KMS-11 (cell line): ENCODE results near the gene ESYT1.

Source experiments
- H2AFZ ChIP-seq: fragments of 200-600 bp; sonication (generic); 2 replicates; pipeline ENCODE4 v1.6.1; 2016; ENCODE audit warnings: antibody characterized with exemption, mixed run types, low read depth
- H3K27ac ChIP-seq: fragments of 200-600 bp; sonication (generic); 2 replicates; pipeline ENCODE4 v1.6.1; 2016; ENCODE audit warnings: mild to moderate bottlenecking, mixed run types
- H3K27me3 ChIP-seq: fragments of 200-600 bp; sonication (generic); 2 replicates; pipeline ENCODE4 v1.6.1; 2017; ENCODE audit warnings: mild to moderate bottlenecking, low read depth, mixed run types, moderate library complexity; ENCODE audit not compliant: insufficient read depth
- H3K36me3 ChIP-seq: fragments of 200-600 bp; sonication (generic); 2 replicates; pipeline ENCODE4 v1.6.1; 2017; ENCODE audit warnings: mild to moderate bottlenecking, mixed run types; ENCODE audit not compliant: insufficient read depth
- H3K4me1 ChIP-seq: fragments of 200-600 bp; sonication (generic); 2 replicates; pipeline ENCODE4 v1.6.1; 2016; ENCODE audit warnings: mild to moderate bottlenecking, low read depth, mixed run types; ENCODE audit not compliant: poor library complexity, severe bottlenecking
- H3K4me2 ChIP-seq: fragments of 200-600 bp; sonication (generic); 2 replicates; pipeline ENCODE4 v1.7.0; 2016; ENCODE audit warnings: mild to moderate bottlenecking, mixed run types
- H3K4me3 ChIP-seq: fragments of 200-600 bp; sonication (generic); IDR thresholded peaks from 2 replicates; pipeline ENCODE4 v1.6.1; 2017; ENCODE audit warnings: low read depth, low read length, mixed read lengths; ENCODE audit not compliant: insufficient read depth
- H3K79me2 ChIP-seq: fragments of 200-600 bp; sonication (generic); 2 replicates; pipeline ENCODE4 v1.6.1; 2016; ENCODE audit warnings: low read depth, mixed run types; ENCODE audit not compliant: insufficient read depth
- H3K9ac ChIP-seq: fragments of 200-600 bp; sonication (generic); 2 replicates; pipeline ENCODE4 v1.6.1; 2016; ENCODE audit warnings: mild to moderate bottlenecking, mixed run types
- H4K20me1 ChIP-seq: fragments of 200-600 bp; sonication (generic); 2 replicates; pipeline ENCODE4 v1.6.1; 2016; ENCODE audit warnings: mild to moderate bottlenecking, mixed run types; ENCODE audit not compliant: insufficient read depth
- TF ChIP-seq, protein P1 (sequence below): fragments of 200-600 bp; sonication (generic); conservative IDR thresholded peaks from 2 replicates; pipeline ENCODE4 v1.6.1; 2017; ENCODE audit warnings: low read depth, mild to moderate bottlenecking, antibody characterized with exemption, low read length, moderate library complexity, mixed read lengths

The ESYT1 gene

DNA sequence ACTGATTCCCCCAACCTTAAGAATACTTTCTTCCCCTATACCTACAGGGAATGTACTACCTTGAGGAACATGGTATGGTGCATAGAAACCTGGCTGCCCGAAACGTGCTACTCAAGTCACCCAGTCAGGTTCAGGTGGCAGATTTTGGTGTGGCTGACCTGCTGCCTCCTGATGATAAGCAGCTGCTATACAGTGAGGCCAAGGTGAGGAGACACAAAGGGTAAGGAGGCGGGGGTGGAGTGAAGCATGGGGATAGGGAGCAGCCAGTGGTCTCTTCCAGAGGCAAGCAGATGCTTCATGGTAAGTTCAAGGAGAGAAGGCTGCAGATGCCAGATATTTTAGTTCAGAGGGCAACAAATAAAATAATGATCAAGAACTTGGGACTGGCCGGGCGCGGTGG, 30.3 kb upstream of the ESYT1 start:
- peaks cover 10% of the 10 kb centered on the region; the same call in 1 of the 2 replicates for H3K27me3 ChIP-seq
- no peaks in the 10 kb centered on the region for H3K79me2 ChIP-seq
- H3K36me3 ChIP-seq = no peaks in the 10 kb centered on the region
- no peak overlapping the region for H2AFZ ChIP-seq
- no peak overlapping the region for H3K9ac ChIP-seq
- TF ChIP-seq, protein P1, sequence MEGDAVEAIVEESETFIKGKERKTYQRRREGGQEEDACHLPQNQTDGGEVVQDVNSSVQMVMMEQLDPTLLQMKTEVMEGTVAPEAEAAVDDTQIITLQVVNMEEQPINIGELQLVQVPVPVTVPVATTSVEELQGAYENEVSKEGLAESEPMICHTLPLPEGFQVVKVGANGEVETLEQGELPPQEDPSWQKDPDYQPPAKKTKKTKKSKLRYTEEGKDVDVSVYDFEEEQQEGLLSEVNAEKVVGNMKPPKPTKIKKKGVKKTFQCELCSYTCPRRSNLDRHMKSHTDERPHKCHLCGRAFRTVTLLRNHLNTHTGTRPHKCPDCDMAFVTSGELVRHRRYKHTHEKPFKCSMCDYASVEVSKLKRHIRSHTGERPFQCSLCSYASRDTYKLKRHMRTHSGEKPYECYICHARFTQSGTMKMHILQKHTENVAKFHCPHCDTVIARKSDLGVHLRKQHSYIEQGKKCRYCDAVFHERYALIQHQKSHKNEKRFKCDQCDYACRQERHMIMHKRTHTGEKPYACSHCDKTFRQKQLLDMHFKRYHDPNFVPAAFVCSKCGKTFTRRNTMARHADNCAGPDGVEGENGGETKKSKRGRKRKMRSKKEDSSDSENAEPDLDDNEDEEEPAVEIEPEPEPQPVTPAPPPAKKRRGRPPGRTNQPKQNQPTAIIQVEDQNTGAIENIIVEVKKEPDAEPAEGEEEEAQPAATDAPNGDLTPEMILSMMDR = no peak
- no peak overlapping the region for H3K4me2 ChIP-seq
- H4K20me1 ChIP-seq = no peaks in the 10 kb centered on the region
- no peak overlapping the region for H3K4me3 ChIP-seq
- H3K4me1 ChIP-seq = peaks cover under 1% of the 10 kb centered on the region
- no peak overlapping the region for H3K27ac ChIP-seq

DNA sequence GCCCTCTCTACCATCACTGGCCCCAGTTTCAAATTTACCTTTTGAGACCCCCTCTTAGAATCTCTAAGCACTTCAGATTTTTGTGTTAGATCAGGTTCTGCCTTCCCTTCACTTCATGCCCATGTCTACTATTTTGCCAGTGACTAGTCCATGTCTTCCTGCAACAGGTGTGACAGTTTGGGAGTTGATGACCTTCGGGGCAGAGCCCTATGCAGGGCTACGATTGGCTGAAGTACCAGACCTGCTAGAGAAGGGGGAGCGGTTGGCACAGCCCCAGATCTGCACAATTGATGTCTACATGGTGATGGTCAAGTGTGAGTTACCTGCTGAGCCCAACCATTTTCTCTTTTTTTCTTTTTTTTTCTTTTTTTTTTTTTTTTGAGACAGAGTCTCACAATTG, 29.5 kb upstream of the ESYT1 start:
- H3K79me2 ChIP-seq = no peaks in the 10 kb centered on the region
- H2AFZ ChIP-seq = no peak overlapping the region
- H3K36me3 ChIP-seq = no peaks in the 10 kb centered on the region
- no peak overlapping the region for H3K4me2 ChIP-seq
- H3K4me1 ChIP-seq = peaks cover 9% of the 10 kb centered on the region
- H4K20me1 ChIP-seq = no peaks in the 10 kb centered on the region
- H3K27ac ChIP-seq = no peak overlapping the region
- peaks cover 10% of the 10 kb centered on the region; the same call in 1 of the 2 replicates for H3K27me3 ChIP-seq
- TF ChIP-seq, protein P1 = no peak
- no peak overlapping the region for H3K4me3 ChIP-seq
- H3K9ac ChIP-seq = no peak overlapping the region

DNA sequence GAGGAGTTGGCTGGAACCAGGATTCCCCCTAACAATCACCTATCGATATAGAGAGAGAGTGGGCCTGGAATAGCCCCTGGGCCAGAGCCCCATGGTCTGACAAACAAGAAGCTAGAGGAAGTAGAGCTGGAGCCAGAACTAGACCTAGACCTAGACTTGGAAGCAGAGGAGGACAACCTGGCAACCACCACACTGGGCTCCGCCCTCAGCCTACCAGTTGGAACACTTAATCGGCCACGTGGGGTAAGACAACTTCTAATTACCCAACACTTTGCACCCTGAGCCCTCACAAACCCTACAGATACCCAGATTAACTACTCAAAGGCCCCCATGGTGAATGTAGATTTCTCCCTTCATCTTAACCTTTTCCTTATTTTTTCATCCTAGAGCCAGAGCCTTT, 28.3 kb upstream of the ESYT1 start:
- Histone ChIP-seq H2AFZ (no peak overlapping the region), H3K4me2 (no peak overlapping the region), H3K9ac (no peak overlapping the region), H3K27ac (no peak overlapping the region), H3K36me3 (no peaks in the 10 kb centered on the region), H3K4me3 (no peak overlapping the region), H3K27me3 (peaks cover 8% of the 10 kb centered on the region; the same call in 1 of the 2 replicates), H3K4me1 (peaks cover 11% of the 10 kb centered on the region), H4K20me1 (no peaks in the 10 kb centered on the region), H3K79me2 (peaks cover 5% of the 10 kb centered on the region)
- TF ChIP-seq, protein P1 = no peak

DNA sequence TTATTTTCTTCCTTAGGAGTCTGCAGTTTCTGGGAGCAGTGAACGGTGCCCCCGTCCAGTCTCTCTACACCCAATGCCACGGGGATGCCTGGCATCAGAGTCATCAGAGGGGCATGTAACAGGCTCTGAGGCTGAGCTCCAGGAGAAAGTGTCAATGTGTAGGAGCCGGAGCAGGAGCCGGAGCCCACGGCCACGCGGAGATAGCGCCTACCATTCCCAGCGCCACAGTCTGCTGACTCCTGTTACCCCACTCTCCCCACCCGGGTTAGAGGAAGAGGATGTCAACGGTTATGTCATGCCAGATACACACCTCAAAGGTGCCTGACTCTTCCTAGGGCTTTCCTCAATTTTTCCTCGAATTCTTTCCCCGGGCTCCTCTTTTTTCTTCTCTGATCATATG, 27.0 kb upstream of the ESYT1 start:
- no peak overlapping the region for H3K4me2 ChIP-seq
- no peaks in the 10 kb centered on the region; the same call in 1 of the 2 replicates for H3K27me3 ChIP-seq
- TF ChIP-seq, protein P1 = no peak

More for the DNA sequence above, 27.0 kb upstream of the ESYT1 start:
- no peaks in the 10 kb centered on the region; the same call in 1 of the 2 replicates for H3K36me3 ChIP-seq
- H2AFZ ChIP-seq = no peak overlapping the region
- H3K9ac ChIP-seq = no peak overlapping the region
- peaks cover 17% of the 10 kb centered on the region for H3K79me2 ChIP-seq
- no peak overlapping the region for H3K27ac ChIP-seq
- H4K20me1 ChIP-seq = peaks cover 5% of the 10 kb centered on the region
- no peak overlapping the region for H3K4me3 ChIP-seq
- H3K4me1 ChIP-seq = peaks cover 16% of the 10 kb centered on the region
